AG04450 (cell line): ENCODE data around the gene CHAC1. TPM values are rescaled to one million over a fixed set of nuclear protein-coding genes. Genes with fewer than 3 reads are reported as not detected.

Experiments
- CTCF ChIA-PET: fragments of 300-600, 350-600 bp; formaldehyde crosslinking; extraction: SDS; loops from one replicate; lab custom pipeline; 2022; ENCODE audit warnings: antibody characterized with exemption, inconsistent platforms; lab: Charles Lee
- POLR2A ChIA-PET: fragments of 350-600 bp; formaldehyde crosslinking; extraction: SDS; loops from one replicate; lab custom pipeline; 2021; ENCODE audit warnings: antibody characterized with exemption, inconsistent platforms; lab: Yijun Ruan, JAX
- DNase-seq: peaks from one replicate; pipeline ENCODE4 v3.0.0-alpha.2; 2011; ENCODE audit warnings: low read depth, low spot score
- H3K27ac ChIP-seq: one replicate; pipeline ENCODE4 v1.5.1; 2012; ENCODE audit warnings: low read depth, low read length, control low read depth
- H3K27me3 ChIP-seq: one replicate; pipeline ENCODE4 v1.6.0; 2012; ENCODE audit warnings: low read length; ENCODE audit not compliant: control insufficient read depth, insufficient read depth
- H3K4me3 ChIP-seq: 2 replicates; pipeline ENCODE4 v1.5.1; 2011; ENCODE audit warnings: mild to moderate bottlenecking, low read depth, low read length, control low read depth
- H3K9me3 ChIP-seq: 2 replicates; pipeline ENCODE4 v1.5.1; 2012; ENCODE audit warnings: low read length; ENCODE audit not compliant: control insufficient read depth, insufficient read depth
- CTCF ChIP-seq: IDR thresholded peaks from 2 replicates; pipeline ENCODE4 v1.5.1; 2011; ENCODE audit warnings: low read depth, low read length, control low read depth, inconsistent platforms
- polyA plus RNA-seq: library from polyadenylated mRNA; depleted of rRNA; stranded (reverse); fragments of >200 nt; gene quantifications from 2 replicates; pipeline ENCODE4 v1.2.3, GENCODE V29; 2011

The CHAC1 gene
- polyA plus RNA-seq, 1 experiment = 106 TPM

DNA sequence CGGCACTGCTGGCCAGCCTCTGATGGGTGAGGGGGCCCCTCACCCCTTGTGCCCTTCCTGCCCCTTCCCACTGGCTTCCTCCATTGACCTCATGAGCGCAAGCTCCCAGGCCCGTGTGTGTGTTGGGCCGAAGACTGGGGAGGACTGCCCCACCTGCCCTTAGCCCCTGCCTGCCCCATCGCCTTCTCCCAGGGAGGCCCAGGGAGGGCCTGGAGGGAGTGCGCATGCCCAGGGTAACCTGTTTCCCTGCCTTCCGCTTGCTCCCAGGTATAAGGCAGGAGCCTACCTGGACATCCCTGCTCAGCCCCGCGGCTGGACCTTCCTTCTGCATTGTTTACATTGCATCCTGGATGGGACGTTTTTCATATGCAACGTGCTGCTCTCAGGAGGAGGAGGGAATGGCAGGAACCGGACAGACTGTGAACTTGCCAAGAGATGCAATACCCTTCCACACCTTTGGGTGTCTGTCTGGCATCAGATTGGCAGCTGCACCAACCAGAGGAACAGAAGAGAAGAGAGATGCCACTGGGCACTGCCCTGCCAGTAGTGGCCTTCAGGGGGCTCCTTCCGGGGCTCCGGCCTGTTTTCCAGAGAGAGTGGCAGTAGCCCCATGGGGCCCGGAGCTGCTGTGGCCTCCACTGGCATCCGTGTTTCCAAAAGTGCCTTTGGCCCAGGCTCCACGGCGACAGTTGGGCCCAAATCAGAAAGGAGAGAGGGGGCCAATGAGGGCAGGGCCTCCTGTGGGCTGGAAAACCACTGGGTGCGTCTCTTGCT, 15.3 kb upstream of the CHAC1 start:
- no peaks in the 10 kb centered on the region for H3K27me3 ChIP-seq
- H3K27ac ChIP-seq = no peak overlapping the region
- no peak overlapping the region for H3K4me3 ChIP-seq
- H3K9me3 ChIP-seq = no peaks in the 10 kb centered on the region; the same call in 1 of the 2 replicates
- no peak for DNase-seq
- POLR2A ChIA-PET = interaction anchor here (0.9 kb wide), 1 partner anchor 16 kb away, joined by 4 read pairs; the partner anchor contains the start of gene CHAC1
- TF ChIP-seq CTCF = peak; percentile 33
- CTCF ChIA-PET = interaction anchor here (0.7 to 1.4 kb wide), 3 partner anchors 27 to 566 kb away, joined by 3 to 6 read pairs (median 3); no protein-coding TSS in a partner anchor

GRCh38 chr15:40938536-40938870, 14.8 kb upstream of the CHAC1 start:
- POLR2A ChIA-PET = interaction anchor here (0.9 kb wide), 1 partner anchor 15 kb away, joined by 4 read pairs; the partner anchor contains the start of gene CHAC1
- TF ChIP-seq CTCF = no peak
- CTCF ChIA-PET = interaction anchor here (0.7 to 1.4 kb wide), 3 partner anchors 27 to 565 kb away, joined by 3 to 6 read pairs (median 3); no protein-coding TSS in a partner anchor

DNA sequence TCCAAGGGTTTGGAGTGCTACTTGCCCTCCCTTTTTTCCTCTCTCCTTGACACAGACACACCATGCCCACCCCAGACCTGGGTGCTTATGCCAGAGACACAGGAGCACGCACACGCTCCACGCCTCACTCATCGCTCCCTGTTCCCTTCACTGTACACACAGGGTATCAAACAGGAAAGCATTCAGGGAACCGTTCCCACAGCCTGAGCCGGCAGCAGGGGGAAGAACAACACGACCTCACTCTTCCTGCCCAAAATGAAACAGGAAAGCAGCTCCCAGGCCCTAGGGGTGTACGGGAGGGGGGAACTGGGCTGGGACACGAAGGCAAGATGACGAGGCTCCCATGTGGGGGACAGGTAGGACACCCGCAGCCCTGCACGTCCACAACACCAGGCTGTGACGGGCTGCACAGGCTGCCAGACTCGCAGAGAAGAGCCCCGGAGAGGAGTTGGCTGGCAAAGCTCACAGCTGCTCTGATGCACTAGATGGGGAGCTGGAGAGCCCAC, 12.9 kb upstream of the CHAC1 start:
- DNase-seq = no peak
- Histone ChIP-seq H3K27ac (peak overlapping the region; percentile 39), H3K27me3 (no peaks in the 10 kb centered on the region), H3K9me3 (no peaks in the 10 kb centered on the region; the same call in 1 of the 2 replicates), H3K4me3 (no peak overlapping the region)
- ChIA-PET CTCF (interaction anchor here (0.7 to 4.3 kb wide), 9 partner anchors 9 to 79 kb away, joined by 3 to 89 read pairs (median 8); no protein-coding TSS in a partner anchor), POLR2A (interaction anchor here (0.6 to 3.2 kb wide), 2 partner anchors 13 to 30 kb away, joined by 5 to 29 read pairs; partner anchors contain the start of gene CHAC1)
- no peak for TF ChIP-seq CTCF

More at GRCh38 chr15:40938536-40938870, 14.8 kb upstream of the CHAC1 start:
- H3K9me3 ChIP-seq = no peaks in the 10 kb centered on the region; the same call in 1 of the 2 replicates
- H3K27me3 ChIP-seq = no peaks in the 10 kb centered on the region
- H3K4me3 ChIP-seq = no peak overlapping the region
- DNase-seq = no peak
- H3K27ac ChIP-seq = no peak overlapping the region

- TF ChIP-seq CTCF = no peak
- peak overlapping the region; percentile 50 for H3K4me3 ChIP-seq
- H3K9me3 ChIP-seq = no peaks in the 10 kb centered on the region; the same call in 1 of the 2 replicates
- CTCF ChIA-PET = interaction anchor here (0.5 to 4.3 kb wide), 40 partner anchors 8 to 304 kb away, joined by 3 to 89 read pairs (median 4); partner anchors contain the start of gene CHAC1
- peak overlapping the region; percentile 73 for H3K27ac ChIP-seq
- POLR2A ChIA-PET = interaction anchor here (1.0 to 3.2 kb wide), 8 partner anchors 10 to 77 kb away, joined by 3 to 29 read pairs (median 4); partner anchors contain the start of gene CHAC1
- H3K27me3 ChIP-seq = no peaks in the 10 kb centered on the region
- DNase-seq = no peak
Observed at GRCh38 chr15:40941068-40941527, 12.2 kb upstream of the CHAC1 start.
